Right lobe of liver (tissue), 6 donors: Measurements from ENCODE around the gene CCM2. TPM values are rescaled to one million over a fixed set of nuclear protein-coding genes. Genes with fewer than 3 reads are reported as not detected.

Experiments used
- ATAC-seq, 4 donors: fragments of 200-7000 bp; cut with Tn5 transposase; one replicate each; pipeline ENCODE4 v1.9.1; 2020; ENCODE audit warnings: mild to moderate bottlenecking in 4 of 4, moderate library complexity in 4 of 4
- DNase-seq, 3 donors: peaks; one replicate each; pipeline ENCODE4 v3.0.0-alpha.2; 2020
- H3K27ac ChIP-seq, 3 donors: fragments of 200-600 bp; one replicate each; pipeline ENCODE4 v1.8.0; 2022
- H3K27me3 ChIP-seq, 2 donors: fragments of 200-600 bp; one replicate each; pipeline ENCODE4 v1.8.0; 2022
- H3K36me3 ChIP-seq, 4 donors: fragments of 200-600 bp; sonication (generic) in 1 of 4; one replicate each; pipeline versions ENCODE4 v1.5.1 to v1.8.0; 2017 to 2022; ENCODE audit warnings: control low read depth in 1 of 4
- H3K4me1 ChIP-seq, 4 donors: fragments of 200-600 bp; sonication (generic) in 1 of 4; one replicate each; pipeline versions ENCODE4 v1.5.1 to v1.8.0; 2017 to 2022; ENCODE audit warnings: control low read depth in 1 of 4
- H3K4me3 ChIP-seq, 3 donors: fragments of 200-600 bp; one replicate each; pipeline ENCODE4 v1.8.0; 2022
- H3K9me3 ChIP-seq, 4 donors: fragments of 200-600 bp; sonication (generic) in 1 of 4; one replicate each; pipeline versions ENCODE4 v1.5.1 to v1.8.0; 2017 to 2022; ENCODE audit warnings: control low read depth in 1 of 4
- POLR2A ChIP-seq: fragments of 450-650 bp; IDR thresholded peaks from one replicate; pipeline ENCODE4 v1.6.1; 2017; ENCODE audit warnings: antibody characterized with exemption, mild to moderate bottlenecking
- WGBS: methylation state at CpG from one replicate; pipeline ENCODE4 v1.1.6; 2018; ENCODE audit warnings: low coverage, low lambda C conversion rate; ENCODE audit not compliant: insufficient coverage; ENCODE audit errors: missing lambda C conversion rate; 5-methylcytosine and 5-hydroxymethylcytosine counted together
- intact Hi-C, 2 donors: fragments of 100-400 bp; cut with DNase I; formaldehyde crosslinking; loops; one replicate each; pipeline versions ENCODE4 v1.11.2 to v1.14.1; 2022
- total RNA-seq, 6 experiments: library from RNA; depleted of rRNA in 2 of 6; stranded (reverse); fragments of >200 nt in 2 of 6; fragmentation: NEBNext Ultra II Directional in 3 of 6; extraction: Animal tissue kit (Norgen Biotek cat#: 25700) in 3 of 6; gene quantifications; one replicate each; pipeline versions ENCODE4 v1.1.0 to v1.2.4, GENCODE V29; 2016 to 2023
- TF ChIP-seq, protein P1 (sequence below), 4 donors: fragments of 200-600 bp in 3 of 4; fragments of 450-650 bp in 1 of 4; IDR thresholded peaks; one replicate each; pipeline versions ENCODE4 v1.5.1 to v1.8.0; 2016 to 2022; ENCODE audit warnings: antibody characterized with exemption in 4 of 4, mild to moderate bottlenecking in 2 of 4
- donor health status: DM: no; HTN: yes; CAD: no.
- donor health status: DM: no; HTN: no; CAD: no.
- donor health status: DM: no; HTN: no; CAD: no.
- donor health status: DM: no; HTN: yes; CAD: no.
- donor health status: DM: no; HTN: yes; CAD: no.

CCM2 gene
- total RNA-seq, 6 experiments from 2014 or later = 29.4 to 70.7 (median 37.9) TPM

DNA sequence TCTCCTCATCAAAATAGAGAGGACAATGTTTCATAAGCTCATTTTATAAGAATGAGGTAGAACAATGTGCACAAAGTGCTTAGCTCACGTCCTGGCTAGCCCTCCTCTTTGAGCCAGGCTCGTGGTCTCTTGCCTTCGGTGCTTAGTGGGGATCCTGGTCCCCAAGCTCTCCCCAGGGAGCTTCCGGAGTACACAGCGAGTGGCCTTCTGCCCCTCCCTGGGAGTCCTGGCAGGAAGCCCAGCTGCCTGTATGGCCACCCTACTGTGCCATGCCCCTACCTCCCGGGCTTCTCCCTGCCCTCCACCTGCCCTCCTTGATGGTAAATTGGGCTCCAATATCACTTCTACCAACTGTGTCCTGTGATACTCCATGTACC lies 22.1 kb upstream of the CCM2 start:
- Histone ChIP-seq H3K36me3 (peaks cover 0 to 6% (median 0%) of the 10 kb centered on the region in 4 donors), H3K9me3 (no peaks in the 10 kb centered on the region), H3K27ac (peak overlapping the region in 1 of 3 donors; percentile 29), H3K27me3 (no peaks in the 10 kb centered on the region), H3K4me1 (no peaks in the 10 kb centered on the region), H3K4me3 (peak overlapping the region in 2 of 3 donors; percentile 23 to 31)
- TF ChIP-seq, protein P1, sequence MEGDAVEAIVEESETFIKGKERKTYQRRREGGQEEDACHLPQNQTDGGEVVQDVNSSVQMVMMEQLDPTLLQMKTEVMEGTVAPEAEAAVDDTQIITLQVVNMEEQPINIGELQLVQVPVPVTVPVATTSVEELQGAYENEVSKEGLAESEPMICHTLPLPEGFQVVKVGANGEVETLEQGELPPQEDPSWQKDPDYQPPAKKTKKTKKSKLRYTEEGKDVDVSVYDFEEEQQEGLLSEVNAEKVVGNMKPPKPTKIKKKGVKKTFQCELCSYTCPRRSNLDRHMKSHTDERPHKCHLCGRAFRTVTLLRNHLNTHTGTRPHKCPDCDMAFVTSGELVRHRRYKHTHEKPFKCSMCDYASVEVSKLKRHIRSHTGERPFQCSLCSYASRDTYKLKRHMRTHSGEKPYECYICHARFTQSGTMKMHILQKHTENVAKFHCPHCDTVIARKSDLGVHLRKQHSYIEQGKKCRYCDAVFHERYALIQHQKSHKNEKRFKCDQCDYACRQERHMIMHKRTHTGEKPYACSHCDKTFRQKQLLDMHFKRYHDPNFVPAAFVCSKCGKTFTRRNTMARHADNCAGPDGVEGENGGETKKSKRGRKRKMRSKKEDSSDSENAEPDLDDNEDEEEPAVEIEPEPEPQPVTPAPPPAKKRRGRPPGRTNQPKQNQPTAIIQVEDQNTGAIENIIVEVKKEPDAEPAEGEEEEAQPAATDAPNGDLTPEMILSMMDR (IDR thresholded peaks at IDR 0.05) = no peak
- intact Hi-C loops = loop anchor here (10.0 kb wide), 1 partner anchor 157 kb away; no protein-coding TSS in a partner anchor
- DNase-seq (no peak), ATAC-seq (no peak)
- 75% methylated on average over 5 of the region's 6 CpGs for WGBS

DNA sequence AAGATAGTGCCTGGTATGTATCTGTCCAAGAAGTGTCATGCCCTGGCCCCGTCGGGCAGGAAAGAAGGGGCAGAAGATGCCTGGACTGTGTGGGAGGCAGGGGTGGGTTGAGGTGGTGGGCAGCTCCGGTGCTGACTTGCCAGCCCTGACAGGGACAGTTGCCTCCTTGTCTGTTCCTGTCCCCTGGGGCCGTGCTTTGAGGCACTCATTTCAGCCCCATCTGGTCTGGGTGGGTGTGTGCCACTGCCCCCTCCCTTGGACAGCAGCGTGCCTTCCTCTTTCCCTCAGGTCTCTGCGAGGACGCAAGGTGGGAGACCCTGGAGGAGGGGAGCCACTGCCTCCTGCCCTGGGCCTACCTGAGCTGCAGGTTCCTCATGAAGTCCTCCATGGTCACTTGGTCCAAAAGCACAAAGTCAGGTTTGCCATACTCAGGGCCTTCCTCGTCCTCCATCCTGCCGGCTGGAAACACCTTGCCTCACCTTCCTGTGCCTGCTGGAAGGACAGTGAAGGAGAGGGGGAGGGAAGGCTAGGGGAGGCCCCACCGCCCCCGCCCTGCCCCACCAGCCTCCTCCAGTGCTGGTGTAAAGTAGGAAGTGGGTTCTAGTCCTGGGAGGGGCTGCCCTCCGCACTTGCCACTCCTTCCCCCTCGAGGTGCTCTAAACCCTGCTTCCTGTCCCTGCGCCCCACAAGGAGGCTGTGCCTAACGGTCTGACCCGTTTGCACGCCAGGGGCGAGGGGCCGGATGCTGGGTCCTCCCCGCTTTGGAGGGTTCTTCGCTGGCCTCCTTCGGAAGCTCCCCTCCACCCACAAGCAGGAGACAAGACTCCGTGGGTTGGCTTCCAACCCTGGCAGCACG lies 21.3 kb upstream of the CCM2 start, which contains the start of gene MYO1G:
MYO1G (minus strand) TSS at position 505 of the 856 bp plus-strand sequence; CDS start at position 451, 54 bp downstream.
- Histone ChIP-seq H3K4me3 (peak within 1 kb of the TSS; percentile 11 to 31 (median 23)), H3K36me3 (peaks cover 0 to 14% (median 1%) of the 10 kb centered on the region in 4 donors), H3K27me3 (no peaks in the 10 kb centered on the region), H3K9me3 (no peaks in the 10 kb centered on the region), H3K4me1 (no peaks in the 10 kb centered on the region), H3K27ac (peak within 1 kb of the TSS in 1 of 3 donors; percentile 29)
- ATAC-seq (peak; percentile 53 to 73 (median 60)), DNase-seq (peak in 2 of 3 donors; percentile 50 to 61)
- WGBS = 39% methylated on average over 2 of the region's 24 CpGs
- intact Hi-C loops = loop anchor here (10.0 kb wide), 1 partner anchor 156 kb away; no protein-coding TSS in a partner anchor
- TF ChIP-seq, protein P1 (IDR thresholded peaks at IDR 0.05) = no peak
- TF ChIP-seq POLR2A = no peak

DNA sequence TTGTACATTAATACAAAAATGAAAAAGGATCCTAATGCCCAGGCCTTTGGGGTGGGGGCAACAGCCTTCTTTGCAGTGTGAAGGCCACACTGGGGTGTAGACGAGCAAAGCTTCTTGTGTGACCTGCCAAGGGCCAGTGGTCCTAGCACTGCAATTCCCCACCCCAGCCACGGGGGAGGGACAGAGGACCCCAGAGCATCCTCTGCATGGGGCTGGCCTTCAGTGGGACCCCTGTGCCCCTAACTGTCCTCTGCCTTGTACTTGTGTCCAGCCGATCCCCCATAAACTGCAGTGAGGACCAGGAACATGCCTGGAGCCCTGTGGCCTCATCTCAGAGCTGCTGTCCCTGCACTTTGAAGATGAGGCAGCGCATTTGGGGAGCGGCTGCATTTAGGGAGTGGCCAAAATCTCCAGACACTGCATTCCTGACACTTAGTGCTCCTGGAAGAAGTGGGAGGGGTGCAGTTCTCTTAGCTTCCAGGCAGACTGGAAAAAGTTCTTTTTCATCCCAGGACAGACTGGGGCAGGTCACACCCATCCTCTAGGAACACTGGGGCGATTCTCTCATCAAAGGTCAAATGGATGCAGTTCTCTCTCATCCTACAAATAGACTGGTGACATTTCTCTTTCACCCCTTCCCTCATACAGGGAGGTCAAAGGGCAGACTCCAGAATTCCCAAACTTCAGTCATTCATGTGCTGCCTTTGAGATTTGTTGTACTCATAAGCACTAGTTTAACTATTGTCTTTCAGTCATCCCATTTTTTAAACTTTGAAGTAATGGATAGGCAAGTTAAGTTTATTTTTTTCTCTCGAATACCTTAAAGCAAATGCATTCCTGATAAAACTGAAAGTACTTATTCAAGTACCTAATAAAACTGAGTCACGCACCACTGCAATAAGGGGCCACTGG lies 20.3 kb upstream of the CCM2 start:
- no peak for DNase-seq
- no peaks in the 10 kb centered on the region for H3K27me3 ChIP-seq
- 50% methylated on average over 4 of the region's 8 CpGs for WGBS
- H3K4me1 ChIP-seq = no peaks in the 10 kb centered on the region
- no peak overlapping the region for H3K4me3 ChIP-seq
- intact Hi-C loops = loop anchor here (10.0 kb wide), 1 partner anchor 155 kb away; no protein-coding TSS in a partner anchor
- H3K27ac ChIP-seq = peak overlapping the region in 1 of 3 donors; percentile 34
- H3K9me3 ChIP-seq = no peaks in the 10 kb centered on the region
- peaks cover 0 to 17% (median 1%) of the 10 kb centered on the region in 4 donors for H3K36me3 ChIP-seq
- ATAC-seq = no peak
- TF ChIP-seq, protein P1 (IDR thresholded peaks at IDR 0.05) = no peak
- TF ChIP-seq POLR2A = no peak

DNA sequence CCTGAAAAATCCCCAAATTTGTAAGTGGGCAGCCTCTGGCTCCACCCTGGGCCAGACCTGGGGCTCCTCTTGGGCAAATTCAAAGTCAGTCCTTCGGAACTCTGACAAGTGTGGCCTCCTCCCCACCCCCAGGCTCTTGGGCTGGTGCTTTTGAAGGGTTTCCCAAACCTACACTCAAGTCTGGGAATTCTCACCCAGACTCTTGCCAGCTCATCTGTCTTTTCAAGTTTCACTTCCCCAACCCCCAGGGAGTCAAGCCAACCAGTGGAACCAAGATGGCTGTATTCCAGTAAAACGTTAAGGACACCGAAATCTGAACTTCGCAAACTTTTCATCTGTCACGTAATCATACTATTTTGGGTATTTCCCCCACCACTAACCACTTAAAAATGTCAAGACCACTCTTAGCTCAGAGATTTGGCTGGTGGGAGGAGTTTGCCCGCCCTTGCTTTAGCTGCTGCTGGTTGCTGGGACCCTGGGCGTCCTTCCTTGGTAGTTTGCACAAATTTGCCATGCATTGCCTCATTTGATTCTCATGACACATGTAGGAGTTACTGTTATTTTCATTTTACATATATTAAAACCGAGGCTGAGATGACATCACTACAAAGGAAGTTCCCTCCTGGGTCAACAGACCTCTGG lies 19.5 kb upstream of the CCM2 start:
- peaks cover 0 to 17% (median 1%) of the 10 kb centered on the region in 4 donors for H3K36me3 ChIP-seq
- ATAC-seq (peak in 2 of 4 donors; percentile 32 to 42), DNase-seq (no peak)
- 39% methylated on average over 8 of the region's 8 CpGs for WGBS
- H3K27me3 ChIP-seq = no peaks in the 10 kb centered on the region
- H3K4me1 ChIP-seq = no peaks in the 10 kb centered on the region
- H3K9me3 ChIP-seq = no peaks in the 10 kb centered on the region
- peak overlapping the region in 1 of 3 donors; percentile 67 for H3K27ac ChIP-seq
- H3K4me3 ChIP-seq = no peak overlapping the region
- intact Hi-C loops = no loop called here
- TF ChIP-seq POLR2A = no peak
- TF ChIP-seq, protein P1 (IDR thresholded peaks at IDR 0.05) = no peak
